IgD-negative memory B cell (primary cell): Measurements from ENCODE around the gene PKP4. TPM values are rescaled to one million over a fixed set of nuclear protein-coding genes. Genes with fewer than 3 reads are reported as not detected.
A peak's percentile ranks its signal among the peaks of the same experiment; 100 is the strongest.

Source experiments
- H3K27ac Mint-ChIP-seq, 3 donors: one replicate each; pipeline ENCODE4 v1.8.0; 2020 to 2022; ENCODE audit warnings: mild to moderate bottlenecking in 3 of 3, mixed read lengths in 3 of 3, moderate library complexity in 1 of 3
- H3K27me3 Mint-ChIP-seq: one replicate; pipeline ENCODE4 v1.8.0; 2021; ENCODE audit warnings: mixed read lengths
- H3K36me3 Mint-ChIP-seq: one replicate; pipeline ENCODE4 v1.8.0; 2020; ENCODE audit warnings: mild to moderate bottlenecking, mixed read lengths
- H3K4me1 Mint-ChIP-seq, 3 donors: one replicate each; pipeline ENCODE4 v1.8.0; 2020 to 2022; ENCODE audit warnings: mixed read lengths in 3 of 3, mild to moderate bottlenecking in 1 of 3
- H3K4me3 Mint-ChIP-seq, 4 donors: one replicate each; pipeline ENCODE4 v1.8.0; 2020 to 2022; ENCODE audit warnings: mild to moderate bottlenecking in 4 of 4, mixed read lengths in 4 of 4, moderate library complexity in 3 of 4
- H3K9me3 Mint-ChIP-seq, 3 donors: one replicate each; pipeline ENCODE4 v1.8.0; 2020 to 2021; ENCODE audit warnings: mixed read lengths in 3 of 3, mild to moderate bottlenecking in 1 of 3
- polyA plus RNA-seq: library from polyadenylated mRNA; unstranded; fragments of 300-500 nt; fragmentation: Illumina TruSeq; gene quantifications from one replicate; pipeline ENCODE4 v1.2.3, GENCODE V29; 2021

The PKP4 gene
- polyA plus RNA-seq, 1 donor from 2014 or later: 0.45 TPM

- no peaks in the 10 kb centered on the region for H3K9me3 Mint-ChIP-seq
These were observed 143.5 kb downstream of the PKP4 start for GRCh38 chr2:158600155-158600802.

GRCh38 chr2:158602027-158602426 is 145.3 kb downstream of the PKP4 start:
- H3K9me3 Mint-ChIP-seq: no peaks in the 10 kb centered on the region
- H3K27ac Mint-ChIP-seq: no peak overlapping the region
- H3K36me3 Mint-ChIP-seq: no peaks in the 10 kb centered on the region
- no peak overlapping the region for H3K4me3 Mint-ChIP-seq
- H3K27me3 Mint-ChIP-seq: no peaks in the 10 kb centered on the region
- no peaks in the 10 kb centered on the region for H3K4me1 Mint-ChIP-seq

More at GRCh38 chr2:158600155-158600802, 143.5 kb downstream of the PKP4 start:
- Mint-ChIP-seq H3K36me3 (no peaks in the 10 kb centered on the region), H3K27me3 (no peaks in the 10 kb centered on the region), H3K4me1 (no peaks in the 10 kb centered on the region), H3K4me3 (no peak overlapping the region), H3K27ac (no peak overlapping the region)

- no peaks in the 10 kb centered on the region for H3K9me3 Mint-ChIP-seq
- no peak overlapping the region for H3K27ac Mint-ChIP-seq
- H3K4me3 Mint-ChIP-seq: no peak overlapping the region
- no peaks in the 10 kb centered on the region for H3K27me3 Mint-ChIP-seq
- H3K36me3 Mint-ChIP-seq: no peaks in the 10 kb centered on the region
- no peaks in the 10 kb centered on the region for H3K4me1 Mint-ChIP-seq
These were observed 146.5 kb downstream of the PKP4 start for GRCh38 chr2:158603205-158603604.

DNA sequence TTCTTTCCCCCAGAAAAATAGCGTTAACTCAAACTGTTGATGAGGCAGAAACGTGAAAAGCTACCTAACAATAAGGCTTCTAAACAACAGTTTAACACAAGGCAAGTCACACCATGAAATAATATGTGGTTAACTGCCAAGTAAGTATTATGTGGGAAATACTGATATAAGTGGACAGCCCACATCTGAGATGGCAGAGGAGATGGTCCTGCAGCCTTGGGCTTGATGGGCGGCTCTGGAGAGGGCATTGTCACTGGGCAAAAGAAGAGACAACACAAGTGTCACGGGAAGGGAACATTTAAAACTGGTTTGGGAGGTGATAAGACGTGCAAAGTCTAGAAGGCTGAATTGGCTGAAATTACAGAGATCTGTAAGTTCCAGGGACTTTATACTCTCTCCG is 147.2 kb downstream of the PKP4 start:
- Mint-ChIP-seq H3K9me3 (no peaks in the 10 kb centered on the region), H3K27ac (no peak overlapping the region), H3K36me3 (peaks cover 1% of the 10 kb centered on the region), H3K4me3 (no peak overlapping the region), H3K27me3 (no peaks in the 10 kb centered on the region), H3K4me1 (no peaks in the 10 kb centered on the region)

- Mint-ChIP-seq H3K4me1 (no peaks in the 10 kb centered on the region), H3K36me3 (peaks cover 1% of the 10 kb centered on the region), H3K9me3 (no peaks in the 10 kb centered on the region), H3K27me3 (no peaks in the 10 kb centered on the region), H3K27ac (no peak overlapping the region), H3K4me3 (no peak overlapping the region)
These were observed 153.3 kb downstream of the PKP4 start for GRCh38 chr2:158610059-158610458.

DNA sequence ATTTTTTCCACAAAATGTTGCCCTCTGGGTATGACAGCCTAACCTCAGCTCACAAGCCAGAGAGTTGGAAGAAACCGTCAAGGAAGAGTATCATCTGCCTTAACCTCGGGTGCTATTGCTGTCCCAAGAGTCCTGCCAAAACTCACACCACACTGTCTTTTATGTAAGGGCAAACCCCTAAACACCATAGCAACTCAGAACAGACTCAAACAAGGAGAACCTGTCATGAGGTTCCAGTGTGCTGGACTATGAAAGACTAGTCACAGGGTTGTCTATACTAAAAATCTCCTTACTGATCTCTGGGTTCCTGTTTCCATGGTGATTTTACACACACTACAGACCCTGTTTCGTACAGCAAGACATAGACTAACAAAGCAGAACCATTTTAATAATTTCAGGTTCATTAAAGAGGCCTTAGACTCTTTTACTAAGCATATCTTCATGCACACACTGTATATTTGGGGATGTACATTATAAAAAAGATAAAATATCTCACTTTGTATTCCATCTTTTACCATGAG is 159.8 kb downstream of the PKP4 start:
- H3K4me3 Mint-ChIP-seq: no peak overlapping the region
- H3K4me1 Mint-ChIP-seq: no peaks in the 10 kb centered on the region
- no peaks in the 10 kb centered on the region for H3K9me3 Mint-ChIP-seq
- no peaks in the 10 kb centered on the region for H3K36me3 Mint-ChIP-seq
- H3K27ac Mint-ChIP-seq: no peak overlapping the region
- H3K27me3 Mint-ChIP-seq: no peaks in the 10 kb centered on the region

DNA sequence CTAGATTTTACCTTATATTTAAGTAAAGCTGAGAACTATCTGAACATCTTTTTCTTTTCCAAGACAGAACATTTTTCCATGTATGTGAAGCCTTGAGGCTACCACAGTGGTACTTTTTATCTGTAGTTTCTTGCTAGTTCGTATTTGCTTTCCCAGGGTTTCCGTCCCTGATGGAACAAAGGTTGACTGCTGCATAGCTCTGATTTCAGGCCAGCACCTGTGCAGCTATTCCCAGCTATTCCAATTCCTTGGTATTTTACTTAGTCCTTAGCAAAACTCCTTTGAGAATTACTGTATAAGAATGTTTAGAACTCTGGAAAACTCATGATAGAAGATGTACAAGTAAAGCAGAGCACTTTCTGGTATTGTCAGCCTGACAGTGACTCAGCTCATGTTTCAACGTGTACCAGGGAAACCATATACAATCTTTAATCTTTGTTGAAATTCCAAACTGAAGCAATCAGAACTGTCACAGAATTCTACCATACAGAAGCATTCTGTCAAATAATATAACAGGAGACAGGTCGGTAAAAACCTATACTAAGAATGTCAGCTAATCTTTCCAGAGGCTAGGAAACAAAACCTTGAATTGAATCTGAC is 162.2 kb downstream of the PKP4 start:
- Mint-ChIP-seq H3K9me3 (no peaks in the 10 kb centered on the region), H3K36me3 (peaks cover 4% of the 10 kb centered on the region), H3K4me1 (peaks cover 0 to 1% (median 0%) of the 10 kb centered on the region in 3 donors), H3K4me3 (no peak overlapping the region), H3K27ac (no peak overlapping the region), H3K27me3 (no peaks in the 10 kb centered on the region)

- H3K36me3 Mint-ChIP-seq: peaks cover 4% of the 10 kb centered on the region
- H3K27me3 Mint-ChIP-seq: no peaks in the 10 kb centered on the region
- H3K9me3 Mint-ChIP-seq: no peaks in the 10 kb centered on the region
- peaks cover 0 to 1% (median 0%) of the 10 kb centered on the region in 3 donors for H3K4me1 Mint-ChIP-seq
- no peak overlapping the region for H3K4me3 Mint-ChIP-seq
- no peak overlapping the region for H3K27ac Mint-ChIP-seq
These were observed 162.7 kb downstream of the PKP4 start for GRCh38 chr2:158619496-158619895.

GRCh38 chr2:158620656-158621055 is 163.9 kb downstream of the PKP4 start:
- no peak overlapping the region for H3K27ac Mint-ChIP-seq

GRCh38 chr2:158624071-158624667 is 167.4 kb downstream of the PKP4 start:
- Mint-ChIP-seq H3K27ac (peak overlapping the region in 1 of 3 donors; percentile 42), H3K9me3 (no peaks in the 10 kb centered on the region), H3K4me3 (no peak overlapping the region), H3K4me1 (peaks cover 0 to 1% (median 0%) of the 10 kb centered on the region in 3 donors), H3K27me3 (no peaks in the 10 kb centered on the region), H3K36me3 (peaks cover 5% of the 10 kb centered on the region)

More at GRCh38 chr2:158620656-158621055, 163.9 kb downstream of the PKP4 start:
- Mint-ChIP-seq H3K36me3 (peaks cover 5% of the 10 kb centered on the region), H3K9me3 (no peaks in the 10 kb centered on the region), H3K4me3 (no peak overlapping the region), H3K27me3 (no peaks in the 10 kb centered on the region), H3K4me1 (peaks cover 0 to 1% (median 0%) of the 10 kb centered on the region in 3 donors)

DNA sequence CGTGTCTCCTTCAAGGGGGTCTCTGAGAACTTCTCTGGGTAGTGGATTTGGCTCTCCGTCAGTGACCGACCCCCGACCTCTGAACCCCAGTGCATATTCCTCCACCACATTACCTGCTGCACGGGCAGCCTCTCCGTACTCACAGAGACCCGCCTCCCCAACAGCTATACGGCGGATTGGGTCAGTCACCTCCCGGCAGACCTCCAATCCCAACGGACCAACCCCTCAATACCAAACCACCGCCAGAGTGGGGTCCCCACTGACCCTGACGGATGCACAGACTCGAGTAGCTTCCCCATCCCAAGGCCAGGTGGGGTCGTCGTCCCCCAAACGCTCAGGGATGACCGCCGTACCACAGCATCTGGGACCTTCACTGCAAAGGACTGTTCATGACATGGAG is 168.2 kb downstream of the PKP4 start:
- H3K27me3 Mint-ChIP-seq: no peaks in the 10 kb centered on the region
- H3K9me3 Mint-ChIP-seq: no peaks in the 10 kb centered on the region
- peaks cover 5% of the 10 kb centered on the region for H3K36me3 Mint-ChIP-seq
- H3K4me3 Mint-ChIP-seq: no peak overlapping the region
- peaks cover 0 to 1% (median 0%) of the 10 kb centered on the region in 3 donors for H3K4me1 Mint-ChIP-seq
- no peak overlapping the region for H3K27ac Mint-ChIP-seq

DNA sequence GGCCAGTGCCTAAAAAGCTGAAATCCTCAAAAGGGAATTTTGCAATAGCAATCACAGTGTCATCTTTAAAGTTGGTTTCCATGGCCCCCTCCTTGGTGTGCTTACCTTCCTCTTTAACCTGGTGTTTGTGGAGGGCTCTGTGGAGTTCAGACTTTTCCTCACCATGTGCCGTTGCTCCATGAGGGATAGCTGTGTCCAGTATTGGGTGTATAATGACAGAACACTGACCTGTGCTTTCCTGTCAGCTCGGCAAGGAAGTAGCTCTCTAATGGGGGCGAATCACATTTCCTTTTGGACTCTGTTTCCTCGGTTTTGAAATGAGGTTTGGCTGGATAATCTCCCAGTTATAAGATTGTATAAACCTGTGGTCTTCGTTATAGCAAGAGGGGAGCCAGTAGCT is 172.4 kb downstream of the PKP4 start:
- Mint-ChIP-seq H3K27ac (no peak overlapping the region), H3K4me1 (no peaks in the 10 kb centered on the region), H3K4me3 (no peak overlapping the region), H3K27me3 (no peaks in the 10 kb centered on the region), H3K9me3 (no peaks in the 10 kb centered on the region), H3K36me3 (peaks cover 1% of the 10 kb centered on the region)

- H3K4me1 Mint-ChIP-seq: no peaks in the 10 kb centered on the region
- H3K4me3 Mint-ChIP-seq: no peak overlapping the region
- H3K27ac Mint-ChIP-seq: no peak overlapping the region
- peaks cover 2% of the 10 kb centered on the region for H3K36me3 Mint-ChIP-seq
- H3K27me3 Mint-ChIP-seq: no peaks in the 10 kb centered on the region
- H3K9me3 Mint-ChIP-seq: no peaks in the 10 kb centered on the region
These were observed 176.5 kb downstream of the PKP4 start for GRCh38 chr2:158633261-158633660.

- Mint-ChIP-seq H3K9me3 (no peaks in the 10 kb centered on the region), H3K27ac (no peak overlapping the region), H3K4me1 (no peaks in the 10 kb centered on the region), H3K36me3 (peaks cover 2% of the 10 kb centered on the region), H3K27me3 (no peaks in the 10 kb centered on the region), H3K4me3 (no peak overlapping the region)
These were observed 177.9 kb downstream of the PKP4 start for GRCh38 chr2:158634627-158635026.

DNA sequence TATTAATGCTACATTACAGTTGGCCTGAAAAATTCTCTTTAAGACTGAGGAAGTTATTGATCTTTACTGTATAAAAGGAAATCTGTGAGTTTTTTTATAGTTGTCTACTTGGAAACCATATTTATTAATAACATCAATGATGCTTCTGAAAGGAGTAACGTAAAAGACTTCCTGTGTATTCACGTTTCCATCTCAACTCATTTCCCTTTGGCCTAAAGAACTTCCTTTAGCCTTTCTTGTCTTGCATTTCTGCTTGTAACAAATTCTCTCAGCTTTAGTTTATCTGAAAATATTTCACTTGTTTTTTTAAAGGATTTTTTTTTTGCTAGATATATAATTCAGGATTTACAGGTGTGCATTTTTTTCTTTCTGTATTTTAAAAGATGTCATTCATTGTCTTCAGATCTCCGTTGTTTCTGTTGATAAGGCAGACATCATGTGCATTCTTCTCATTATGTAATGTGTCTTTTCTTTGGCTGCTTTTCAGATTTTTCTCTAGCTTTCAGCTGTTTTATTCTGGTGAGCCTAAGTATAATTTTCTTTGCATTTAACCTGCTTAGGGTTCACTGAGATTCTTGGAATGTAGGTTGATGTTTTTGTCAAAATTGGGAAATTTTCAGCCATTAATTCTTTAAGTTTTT is 179.3 kb downstream of the PKP4 start:
- H3K4me3 Mint-ChIP-seq: no peak overlapping the region

More for the DNA sequence above, 179.3 kb downstream of the PKP4 start:
- Mint-ChIP-seq H3K9me3 (no peaks in the 10 kb centered on the region), H3K36me3 (peaks cover 2% of the 10 kb centered on the region), H3K27me3 (no peaks in the 10 kb centered on the region), H3K4me1 (no peaks in the 10 kb centered on the region), H3K27ac (no peak overlapping the region)
